Astrocyte (in vitro differentiated cells and primary cell): ENCODE measurements around the gene FLT3LG.

Source experiments
- CTCF ChIP-seq: IDR thresholded peaks from 2 replicates; pipeline ENCODE4 v1.5.1; 2011; ENCODE audit warnings: low read depth, mild to moderate bottlenecking, inconsistent platforms, low read length, moderate library complexity; ENCODE audit not compliant: insufficient read depth
- EZH2 ChIP-seq: IDR thresholded peaks from 2 replicates; pipeline ENCODE4 v1.6.1; 2012; ENCODE audit warnings: mild to moderate bottlenecking, low read length, inconsistent platforms; ENCODE audit not compliant: insufficient read depth

GRCh38 chr19:49499030-49499670 is 25.1 kb downstream of the FLT3LG start:
- TF ChIP-seq CTCF (no peak), EZH2 (no peak)
